H1 (cell line): ENCODE data around the gene RNF13. TPM values are rescaled to one million over a fixed set of nuclear protein-coding genes. Genes with fewer than 3 reads are reported as not detected.

ENCODE experiments used
- CTCF ChIA-PET: fragments of 300-600 bp; sonication (Branson Sonifier 250); formaldehyde crosslinking; loops from one replicate; lab custom pipeline; 2021; ENCODE audit not compliant: partially characterized antibody; lab: Charles Lee
- POLR2A ChIA-PET: fragments of 300-600 bp; sonication (Branson Sonifier 250); formaldehyde crosslinking; loops from one replicate; lab custom pipeline; 2021; ENCODE audit warnings: inconsistent platforms; ENCODE audit not compliant: partially characterized antibody; lab: Charles Lee
- DNase-seq, 2 experiments: peaks; one replicate each; pipeline versions ENCODE4 v3.0.0 to v3.0.0-alpha.2; 2010 to 2022; ENCODE audit warnings: low spot score in 2 of 2, low read depth in 1 of 2, mixed read lengths in 1 of 2
- FAIRE-seq: peaks from 2 replicates; lab custom pipeline; 2011; peaks lifted over from hg19 to GRCh38; lab: Jason Lieb, UNC
- H2AFZ ChIP-seq: 2 replicates; pipeline ENCODE4 v1.8.1; 2012; ENCODE audit warnings: low read length, inconsistent platforms
- H2AK5ac ChIP-seq: 2 replicates; pipeline ENCODE4 v1.6.1; 2013; ENCODE audit warnings: low read depth, low read length
- H2BK120ac ChIP-seq: replicated peaks from 2 replicates; pipeline ENCODE3; 2013; ENCODE audit warnings: low read depth, low read length, inconsistent platforms
- H2BK12ac ChIP-seq: 2 replicates; pipeline ENCODE4 v1.6.1; 2013; ENCODE audit warnings: low read depth, low read length
- H2BK15ac ChIP-seq: 2 replicates; pipeline ENCODE4 v1.6.1; 2013; ENCODE audit warnings: low read length
- H2BK20ac ChIP-seq: 2 replicates; pipeline ENCODE4 v1.6.1; 2013; ENCODE audit warnings: low read length
- H2BK5ac ChIP-seq: 2 replicates; pipeline ENCODE4 v1.6.1; 2013; ENCODE audit warnings: low read depth, low read length
- H3K14ac ChIP-seq: 2 replicates; pipeline ENCODE4 v1.6.1; 2013; ENCODE audit warnings: inconsistent platforms; ENCODE audit not compliant: insufficient read length
- H3K18ac ChIP-seq: 2 replicates; pipeline ENCODE4 v1.6.1; 2013; ENCODE audit warnings: low read length; ENCODE audit errors: extremely low read depth
- H3K23ac ChIP-seq: 2 replicates; pipeline ENCODE4 v1.6.1; 2013; ENCODE audit warnings: inconsistent platforms; ENCODE audit not compliant: insufficient read length
- H3K23me2 ChIP-seq: 2 replicates; pipeline ENCODE4 v1.6.1; 2013; ENCODE audit warnings: low read depth, low read length
- H3K27ac ChIP-seq: 2 replicates; pipeline ENCODE4 v1.6.1; 2011; ENCODE audit warnings: low read depth, low read length, inconsistent platforms
- H3K27me3 ChIP-seq, 4 experiments: replicated peaks in 1 of 4; 1 replicate in 1 of 4; 2 replicates in 3 of 4; pipeline versions ENCODE4 v1.6.1 to v1.8.1; 2011 to 2013; ENCODE audit warnings: low read length in 3 of 4, mild to moderate bottlenecking in 3 of 4, inconsistent platforms in 2 of 4, mixed read lengths in 2 of 4, moderate library complexity in 1 of 4; ENCODE audit not compliant: control insufficient read depth in 3 of 4, insufficient read depth in 3 of 4; ENCODE audit errors: extremely low read depth in 1 of 4
- H3K36me3 ChIP-seq, 4 experiments: 2 replicates each; pipeline versions ENCODE4 v1.6.1 to v1.8.1; 2011 to 2013; ENCODE audit warnings: mild to moderate bottlenecking in 4 of 4, low read length in 3 of 4, moderate library complexity in 2 of 4, control low read depth in 1 of 4, inconsistent platforms in 1 of 4; ENCODE audit not compliant: insufficient read depth in 4 of 4, control insufficient read depth in 2 of 4
- H3K4ac ChIP-seq: replicated peaks from 2 replicates; pipeline ENCODE3; 2013; ENCODE audit warnings: low read length, low read depth, mixed read lengths, inconsistent platforms; ENCODE audit not compliant: insufficient read length
- H3K4me1 ChIP-seq, 4 experiments: replicated peaks in 1 of 4; 1 replicate in 1 of 4; 2 replicates in 3 of 4; pipeline versions ENCODE4 v1.6.1 to v1.8.1; 2011 to 2013; ENCODE audit warnings: low read length in 3 of 4, inconsistent platforms in 2 of 4, mixed read lengths in 1 of 4; ENCODE audit not compliant: insufficient read depth in 4 of 4, control insufficient read depth in 3 of 4
- H3K4me2 ChIP-seq, 2 experiments: 2 replicates each; pipeline versions ENCODE4 v1.6.1 to v1.8.1; 2011 to 2013; ENCODE audit warnings: low read depth in 2 of 2, low read length in 2 of 2, control low read depth in 1 of 2, inconsistent platforms in 1 of 2, mild to moderate bottlenecking in 1 of 2; ENCODE audit not compliant: insufficient read depth in 1 of 2
- H3K4me3 ChIP-seq, 4 experiments: fragments of 200-600, 300-600 bp in 1 of 4; sonication (generic), shearing (Covaris generic), sonication (Bioruptor Twin) in 1 of 4; 2 replicates each; pipeline versions ENCODE4 v1.5.1 to v1.8.1; 2011 to 2016; ENCODE audit warnings: low read length in 4 of 4, low read depth in 3 of 4, control low read depth in 2 of 4, inconsistent platforms in 2 of 4, mild to moderate bottlenecking in 2 of 4, mixed read lengths in 1 of 4, moderate library complexity in 1 of 4; ENCODE audit not compliant: insufficient read depth in 2 of 4; ENCODE audit errors: extremely low read depth in 1 of 4
- H3K56ac ChIP-seq: replicated peaks from 2 replicates; pipeline ENCODE3; 2013; ENCODE audit warnings: low read depth, mild to moderate bottlenecking, mixed read lengths, low read length, inconsistent platforms; ENCODE audit not compliant: insufficient read length
- H3K79me1 ChIP-seq: 2 replicates; pipeline ENCODE4 v1.6.1; 2013; ENCODE audit warnings: low read depth, low read length, control low read depth
- H3K79me2 ChIP-seq, 2 experiments: 2 replicates each; pipeline versions ENCODE4 v1.6.1 to v1.8.1; 2012 to 2013; ENCODE audit warnings: low read length in 2 of 2, mild to moderate bottlenecking in 2 of 2, inconsistent platforms in 1 of 2; ENCODE audit not compliant: insufficient read depth in 2 of 2, control insufficient read depth in 1 of 2
- H3K9ac ChIP-seq, 4 experiments: replicated peaks in 1 of 4; 1 replicate in 1 of 4; 2 replicates in 3 of 4; pipeline versions ENCODE4 v1.6.1 to v1.8.1; 2011 to 2013; ENCODE audit warnings: low read depth in 3 of 4, low read length in 3 of 4, control low read depth in 2 of 4, mild to moderate bottlenecking in 2 of 4, moderate library complexity in 2 of 4, inconsistent platforms in 1 of 4; ENCODE audit errors: extremely low read depth in 1 of 4
- H3K9me3 ChIP-seq, 2 experiments: 2 replicates each; pipeline versions ENCODE4 v1.6.1 to v1.8.1; 2012 to 2013; ENCODE audit warnings: mild to moderate bottlenecking in 2 of 2, moderate library complexity in 2 of 2, control low read depth in 1 of 2, inconsistent platforms in 1 of 2, low read depth in 1 of 2, low read length in 1 of 2, mixed read lengths in 1 of 2; ENCODE audit not compliant: insufficient read depth in 2 of 2
- H4K20me1 ChIP-seq, 2 experiments: replicated peaks in 1 of 2; 2 replicates each; pipeline versions ENCODE3 to v1.8.1; 2011 to 2013; ENCODE audit warnings: inconsistent platforms in 2 of 2, low read length in 2 of 2, mild to moderate bottlenecking in 1 of 2; ENCODE audit not compliant: insufficient read depth in 2 of 2, control insufficient read depth in 1 of 2
- H4K5ac ChIP-seq: 2 replicates; pipeline ENCODE4 v1.6.1; 2013; ENCODE audit warnings: low read length, low read depth, mixed read lengths, inconsistent platforms; ENCODE audit not compliant: insufficient read length
- H4K8ac ChIP-seq: 2 replicates; pipeline ENCODE4 v1.8.0; 2013; ENCODE audit warnings: mild to moderate bottlenecking, moderate library complexity, low read length, inconsistent platforms; ENCODE audit not compliant: insufficient read depth; ENCODE audit errors: extremely low read depth
- H4K91ac ChIP-seq: replicated peaks from 2 replicates; pipeline ENCODE3; 2013; ENCODE audit warnings: low read length, mixed read lengths, inconsistent platforms; ENCODE audit not compliant: insufficient read length
- ATF2 ChIP-seq: IDR thresholded peaks from 2 replicates; pipeline ENCODE4 v1.6.1; 2012; ENCODE audit warnings: low read length, inconsistent platforms
- BCL11A ChIP-seq, 2 experiments: IDR thresholded peaks; one replicate each; pipeline ENCODE4 v1.6.1; 2011; ENCODE audit warnings: low read depth in 2 of 2, low read length in 2 of 2, mild to moderate bottlenecking in 2 of 2
- CHD2 ChIP-seq: IDR thresholded peaks from 2 replicates; pipeline ENCODE4 v1.6.1; 2012; ENCODE audit warnings: low read length, improper control_type of control experiment
- EP300 ChIP-seq, 2 experiments: IDR thresholded peaks; 1 replicate in 1 of 2; 2 replicates in 1 of 2; pipeline ENCODE4 v1.6.1; 2011 to 2012; ENCODE audit warnings: low read depth in 2 of 2, low read length in 2 of 2, mild to moderate bottlenecking in 2 of 2, borderline replicate concordance in 1 of 2, inconsistent platforms in 1 of 2, moderate library complexity in 1 of 2
- HDAC2 ChIP-seq, 2 experiments: fragments of 300-600 bp in 1 of 2; sonication (generic) in 1 of 2; IDR thresholded peaks; 2 replicates each; pipeline ENCODE4 v1.6.1; 2011 to 2012; ENCODE audit warnings: low read depth in 2 of 2, low read length in 2 of 2, mild to moderate bottlenecking in 2 of 2, moderate library complexity in 2 of 2, borderline replicate concordance in 1 of 2, inconsistent platforms in 1 of 2
- JUND ChIP-seq: IDR thresholded peaks from 2 replicates; pipeline ENCODE4 v1.6.1; 2011; ENCODE audit warnings: mild to moderate bottlenecking, improper control_type of control experiment, low read length
- MAFK ChIP-seq: IDR thresholded peaks from 2 replicates; pipeline ENCODE4 v1.6.1; 2012; ENCODE audit warnings: low read depth, mild to moderate bottlenecking, improper control_type of control experiment, low read length
- NANOG ChIP-seq: IDR thresholded peaks from 2 replicates; pipeline ENCODE4 v1.6.1; 2011; ENCODE audit warnings: low read length, low read depth, mild to moderate bottlenecking, inconsistent platforms; ENCODE audit not compliant: insufficient read depth, poor library complexity, severe bottlenecking
- POLR2A ChIP-seq, 2 experiments: IDR thresholded peaks; 1 replicate in 1 of 2; 2 replicates in 1 of 2; pipeline ENCODE4 v1.6.1; 2011; ENCODE audit warnings: low read depth in 2 of 2, low read length in 2 of 2, mild to moderate bottlenecking in 2 of 2; ENCODE audit errors: control extremely low read depth in 1 of 2
- SIN3A ChIP-seq, 2 experiments: IDR thresholded peaks in 1 of 2; conservative IDR thresholded peaks in 1 of 2; 2 replicates each; pipeline ENCODE4 v1.6.1; 2011 to 2012; ENCODE audit warnings: low read length in 2 of 2, improper control_type of control experiment in 1 of 2, low read depth in 1 of 2, mild to moderate bottlenecking in 1 of 2
- SP1 ChIP-seq: IDR thresholded peaks from 2 replicates; pipeline ENCODE4 v1.6.1; 2011; ENCODE audit warnings: low read depth, low read length
- SP2 ChIP-seq: IDR thresholded peaks from 2 replicates; pipeline ENCODE4 v1.6.1; 2012; ENCODE audit warnings: mild to moderate bottlenecking, low read length, inconsistent platforms
- WGBS, 2 experiments: shearing (Covaris generic) in 1 of 2; methylation state at CpG; one replicate each; pipeline versions ENCODE4 v1.1.6 to v1.1.7; 2013 to 2015; ENCODE audit warnings: low lambda C conversion rate in 2 of 2, mixed read lengths in 2 of 2, inconsistent platforms in 1 of 2, low coverage in 1 of 2, missing lambda C conversion rate in 1 of 2; ENCODE audit not compliant: insufficient replicate concordance in 2 of 2, insufficient coverage in 1 of 2, insufficient read length in 1 of 2; ENCODE audit errors: extremely low coverage in 1 of 2, missing lambda C conversion rate in 1 of 2; 5-methylcytosine and 5-hydroxymethylcytosine counted together
- polyA plus RNA-seq, 7 experiments: library from polyadenylated mRNA; depleted of rRNA in 3 of 7; stranded (reverse) in 5 of 7; unstranded in 2 of 7; fragments of >200 nt in 5 of 7; fragments of 200-250 nt in 2 of 7; gene quantifications; 1 replicate in 5 of 7; 2 replicates in 1 of 7; 4 replicates in 1 of 7; pipeline versions ENCODE4 v1.2.1 to v1.2.3, GENCODE V29; 2011 to 2013; ENCODE audit warnings: missing spikeins in 2 of 7, mixed read lengths in 2 of 7
- total RNA-seq: library from RNA; stranded (reverse); fragmentation: NEBNext Ultra II Directional; extraction: Animal tissue kit (Norgen Biotek cat#: 25700); gene quantifications from 2 replicates; pipeline ENCODE4 v1.2.1, GENCODE V29; 2021

RNF13 gene
- total and polyA plus RNA-seq, 2 of the 8 experiments (the other 6 are each of a cell fraction or from before 2014, with no cell fraction given), result 19.4 to 35.4 TPM

GRCh38 chr3:149768704-149769103 is 44.3 kb upstream of the RNF13 start:
- no peak overlapping the region for H2BK5ac ChIP-seq
- no peak overlapping the region for H3K4me3 ChIP-seq
- no peaks in the 10 kb centered on the region for H3K36me3 ChIP-seq
- H3K79me1 ChIP-seq, result no peaks in the 10 kb centered on the region
- no peak overlapping the region for H2BK20ac ChIP-seq
- H3K27ac ChIP-seq, result no peak overlapping the region
- no peak overlapping the region for H3K18ac ChIP-seq
- no peaks in the 10 kb centered on the region for H3K79me2 ChIP-seq
- no peaks in the 10 kb centered on the region for H4K20me1 ChIP-seq
- no peak overlapping the region for H4K91ac ChIP-seq
- no peak overlapping the region for H2AFZ ChIP-seq
- H3K56ac ChIP-seq, result no peak overlapping the region
- H3K4ac ChIP-seq, result no peak overlapping the region
- POLR2A ChIA-PET, result no interaction called here
- H2AK5ac ChIP-seq, result no peak overlapping the region
- H4K8ac ChIP-seq, result no peak overlapping the region
- DNase-seq, result no peak
- no peak overlapping the region for H3K14ac ChIP-seq
- CTCF ChIA-PET, result interaction anchor here (0.6 to 11.0 kb wide), 10 partner anchors 7 to 274 kb away, joined by 3 to 103 read pairs (median 6); no protein-coding TSS in a partner anchor
- no peaks in the 10 kb centered on the region for H3K4me1 ChIP-seq
- H3K9me3 ChIP-seq, result no peaks in the 10 kb centered on the region
- H3K4me2 ChIP-seq, result no peak overlapping the region
- no peak overlapping the region for H2BK15ac ChIP-seq
- no peak for FAIRE-seq
- no peak overlapping the region for H4K5ac ChIP-seq
- no peak overlapping the region for H3K9ac ChIP-seq
- WGBS, 2 experiments, result 95% methylated on average over 6 of the region's 6 CpGs; no CpG with 5 or more reads in 1 of the 2 experiments
- no peak overlapping the region for H2BK12ac ChIP-seq
- H3K23me2 ChIP-seq, result no peaks in the 10 kb centered on the region; the same call in 1 of the 2 replicates
- no peak overlapping the region for H3K23ac ChIP-seq
- H2BK120ac ChIP-seq, result no peak overlapping the region
- no peaks in the 10 kb centered on the region for H3K27me3 ChIP-seq
- TF ChIP-seq SP2 (no peak), NANOG (no peak), CHD2 (no peak), EP300 (IDR thresholded peaks at IDR 0.05; ENCODE audit: borderline replicate concordance in 1 of 2, low read depth in 2 of 2, low read length in 2 of 2) (no peak), POLR2A (IDR thresholded peaks at IDR 0.05; ENCODE audit: control extremely low read depth in 1 of 2, low read depth in 2 of 2, low read length in 2 of 2) (no peak), SIN3A (conservative IDR thresholded peaks at IDR 0.05 in 1 of 2, IDR thresholded peaks at IDR 0.05 in 1 of 2; ENCODE audit: low read depth in 1 of 2, low read length in 2 of 2) (no peak), SP1 (no peak), HDAC2 (IDR thresholded peaks at IDR 0.05; ENCODE audit: borderline replicate concordance in 1 of 2, low read depth in 2 of 2, low read length in 2 of 2) (no peak), ATF2 (no peak), BCL11A (IDR thresholded peaks at IDR 0.05; ENCODE audit: low read depth in 2 of 2, low read length in 2 of 2) (no peak), MAFK (no peak), JUND (no peak)
